SK-N-SH treated with all-trans-retinoic acid at 6 μM for 48 hours (cell line): ENCODE data around the gene PCDH15.

ENCODE experiments used
- CSRNP3 ChIP-seq: fragments of 250-450 bp; sonication (Bioruptor Pico); IDR thresholded peaks from 2 replicates; pipeline ENCODE4 v1.5.1; 2021; ENCODE audit warnings: mild to moderate bottlenecking, moderate library complexity
- PATZ1 ChIP-seq: fragments of 250-450 bp; sonication (Bioruptor Pico); IDR thresholded peaks from 2 replicates; pipeline ENCODE4 v1.8.0; 2020; ENCODE audit warnings: mild to moderate bottlenecking, moderate library complexity, borderline replicate concordance
- TCF4 ChIP-seq: fragments of 250-450 bp; sonication (Bioruptor Pico); IDR thresholded peaks from 2 replicates; pipeline ENCODE4 v1.8.0; 2021; ENCODE audit warnings: mild to moderate bottlenecking, moderate library complexity, borderline replicate concordance

GRCh38 chr10:54487743-54488142, 313.3 kb downstream of the PCDH15 start:
- TF ChIP-seq TCF4 (CRISPR knock-in tag) (no peak), PATZ1 (CRISPR knock-in tag) (no peak), CSRNP3 (CRISPR knock-in tag) (no peak)
